ENCODE data around the gene IRF5.

GRCh38 chr7:128909625-128910568 is 27.8 kb upstream of the IRF5 start:
- no peak for TF ChIP-seq POLR2A (IDR thresholded peaks at IDR 0.05)
- no peak for TF ChIP-seq CTCF (IDR thresholded peaks at IDR 0.05 in 8 of 11, conservative IDR thresholded peaks at IDR 0.05 in 3 of 11)
- TF ChIP-seq POLR2AphosphoS5 (IDR thresholded peaks at IDR 0.05), result no peak

Measured in spleen (tissue), 7 donors.